ENCODE data around the gene VAV2. TPM values are rescaled to one million over a fixed set of nuclear protein-coding genes. Genes with fewer than 3 reads are reported as not detected.

VAV2 gene
- polyA plus RNA-seq, 4 donors = 26.7 to 45.7 (median 36.2) TPM

DNA sequence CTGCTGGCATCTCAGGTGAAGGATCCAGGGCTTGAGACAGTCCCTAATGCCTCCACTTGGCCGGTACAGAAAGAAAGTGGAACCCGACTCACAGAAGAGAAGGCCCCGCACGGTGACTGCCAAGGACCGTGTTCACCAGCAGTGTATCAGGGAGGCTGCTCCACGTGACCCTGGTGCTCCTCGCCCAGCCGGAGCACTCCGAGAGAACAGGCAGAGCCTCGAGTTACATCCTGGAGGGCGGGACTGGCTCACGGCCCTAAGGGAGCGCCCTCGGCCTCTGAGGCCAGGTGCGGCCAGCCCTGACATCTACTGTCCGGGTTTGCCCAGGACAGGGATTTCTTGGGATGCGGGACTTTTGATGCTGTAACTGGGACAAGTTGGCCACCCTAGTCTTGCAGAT is 149.9 kb downstream of the VAV2 start:
- DNase-seq = peak; percentile 67 to 75
- Histone ChIP-seq H3K4me1 (ENCODE audit: control insufficient read depth in 3 of 3, insufficient read depth in 2 of 3, low read depth in 1 of 3, low read length in 2 of 3) (peaks cover 0 to 45% (median 0%) of the 10 kb centered on the region in 3 donors), H3K27me3 (ENCODE audit: control insufficient read depth in 3 of 3, insufficient read depth in 3 of 3, low read length in 3 of 3) (no peaks in the 10 kb centered on the region), H3K27ac (ENCODE audit: low read depth in 1 of 3, low read length in 2 of 3) (peak overlapping the region in 1 of 3 donors; percentile 28), H3K4me3 (ENCODE audit: low read depth in 1 of 3, low read length in 3 of 3) (no peak overlapping the region), H3K36me3 (ENCODE audit: control insufficient read depth in 3 of 3, insufficient read depth in 2 of 3, low read depth in 1 of 3, low read length in 3 of 3) (peaks cover 0 to 57% (median 0%) of the 10 kb centered on the region in 3 donors), H3K9me3 (ENCODE audit: control insufficient read depth in 2 of 2, insufficient read depth in 1 of 2, low read depth in 1 of 2, low read length in 1 of 2) (no peaks in the 10 kb centered on the region)
- FAIRE-seq = no peak
- WGBS, 3 donors = 40 to 62% (median 41%) methylated on average over 16 to 17 of the region's 17 CpGs

DNA sequence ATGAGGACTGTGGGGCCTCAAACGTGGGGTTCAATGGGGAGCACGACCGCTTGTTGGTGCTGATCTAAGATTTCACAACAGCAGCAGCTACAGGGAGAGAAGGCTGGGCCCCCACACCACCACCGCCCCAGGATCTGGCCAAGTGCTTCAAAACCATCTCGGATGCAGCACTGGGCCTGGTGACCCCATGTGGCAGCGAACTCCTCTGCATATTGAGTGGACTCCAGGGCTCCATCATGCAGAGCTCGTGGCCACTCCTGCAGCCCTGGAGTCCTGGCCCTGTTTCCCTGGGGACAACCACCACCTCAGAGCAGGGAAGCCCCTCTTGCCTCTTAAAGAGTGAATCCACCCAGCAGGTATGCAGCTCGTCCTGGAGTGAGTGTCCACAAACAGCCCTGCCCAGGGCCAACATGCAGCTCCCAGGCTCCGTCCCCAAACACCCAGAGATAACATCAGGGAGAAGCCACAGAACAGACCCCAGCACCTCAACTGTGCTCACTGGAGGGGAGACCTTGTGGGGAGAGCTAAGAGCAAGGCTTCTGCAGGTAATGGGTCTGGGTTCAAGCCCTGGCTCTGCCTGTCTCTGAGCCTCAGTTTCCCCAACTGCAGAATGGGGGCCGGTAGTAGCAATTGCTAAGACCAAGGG is 150.8 kb downstream of the VAV2 start:
- Histone ChIP-seq H3K4me3 (ENCODE audit: low read depth in 1 of 3, low read length in 3 of 3) (no peak overlapping the region), H3K9me3 (ENCODE audit: control insufficient read depth in 2 of 2, insufficient read depth in 1 of 2, low read depth in 1 of 2, low read length in 1 of 2) (no peaks in the 10 kb centered on the region), H3K27me3 (ENCODE audit: control insufficient read depth in 3 of 3, insufficient read depth in 3 of 3, low read length in 3 of 3) (no peaks in the 10 kb centered on the region), H3K36me3 (ENCODE audit: control insufficient read depth in 3 of 3, insufficient read depth in 2 of 3, low read depth in 1 of 3, low read length in 3 of 3) (peaks cover 0 to 57% (median 0%) of the 10 kb centered on the region in 3 donors), H3K27ac (ENCODE audit: low read depth in 1 of 3, low read length in 2 of 3) (no peak overlapping the region), H3K4me1 (ENCODE audit: control insufficient read depth in 3 of 3, insufficient read depth in 2 of 3, low read depth in 1 of 3, low read length in 2 of 3) (peaks cover 0 to 52% (median 0%) of the 10 kb centered on the region in 3 donors)
- 87 to 91% (median 90%) methylated on average over 10 of the region's 10 CpGs for WGBS, 3 donors
- FAIRE-seq (no peak), DNase-seq (no peak)

GRCh38 chr9:133839822-133840329 is 152.2 kb downstream of the VAV2 start:
- no peak overlapping the region for H3K4me3 ChIP-seq (ENCODE audit: low read depth in 1 of 3, low read length in 3 of 3)
- FAIRE-seq = no peak
- peaks cover 0 to 58% (median 0%) of the 10 kb centered on the region in 3 donors for H3K4me1 ChIP-seq (ENCODE audit: control insufficient read depth in 3 of 3, insufficient read depth in 2 of 3, low read depth in 1 of 3, low read length in 2 of 3)
- peaks cover 0 to 58% (median 0%) of the 10 kb centered on the region in 3 donors for H3K36me3 ChIP-seq (ENCODE audit: control insufficient read depth in 3 of 3, insufficient read depth in 2 of 3, low read depth in 1 of 3, low read length in 3 of 3)
- H3K27me3 ChIP-seq (ENCODE audit: control insufficient read depth in 3 of 3, insufficient read depth in 3 of 3, low read length in 3 of 3) = no peaks in the 10 kb centered on the region
- no peaks in the 10 kb centered on the region for H3K9me3 ChIP-seq (ENCODE audit: control insufficient read depth in 2 of 2, insufficient read depth in 1 of 2, low read depth in 1 of 2, low read length in 1 of 2)
- 48 to 82% (median 75%) methylated on average over 15 of the region's 15 CpGs for WGBS, 3 donors
- peak overlapping the region in 2 of 3 donors; percentile 43 to 45 for H3K27ac ChIP-seq (ENCODE audit: low read depth in 1 of 3, low read length in 2 of 3)
- peak in 1 of 2 donors; percentile 79 for DNase-seq

DNA sequence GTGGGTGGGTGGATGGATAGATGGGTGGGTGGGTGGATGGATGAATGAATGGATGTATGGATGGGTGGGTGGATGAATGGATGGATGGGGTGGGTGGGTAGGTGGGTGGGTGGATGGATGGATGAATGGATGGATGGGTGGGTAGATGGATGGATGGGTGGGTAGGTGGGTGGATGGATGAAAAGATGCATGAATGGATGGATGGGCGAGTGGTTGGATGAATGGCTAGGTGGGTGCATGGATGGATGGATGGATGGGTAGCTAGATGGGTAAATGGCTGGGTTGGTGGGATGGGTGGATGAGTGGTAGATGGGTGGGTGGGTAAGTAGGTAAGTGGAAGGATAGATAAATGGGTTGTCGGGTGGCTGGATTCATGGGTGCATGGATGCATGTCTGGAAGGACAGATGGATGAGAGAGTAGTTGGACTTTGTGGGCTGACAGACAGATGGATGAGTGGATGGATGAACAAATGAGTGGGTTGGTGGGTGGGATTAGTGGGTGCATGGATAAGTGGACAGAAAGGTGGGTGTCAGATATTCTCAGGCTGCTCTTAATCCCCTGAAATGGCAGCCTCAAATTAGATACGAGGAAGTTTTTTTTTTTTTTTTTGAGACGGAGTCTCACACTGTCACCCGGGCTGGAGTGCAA is 153.1 kb downstream of the VAV2 start:
- Histone ChIP-seq H3K4me3 (ENCODE audit: low read depth in 1 of 3, low read length in 3 of 3) (no peak overlapping the region), H3K9me3 (ENCODE audit: control insufficient read depth in 2 of 2, insufficient read depth in 1 of 2, low read depth in 1 of 2, low read length in 1 of 2) (no peaks in the 10 kb centered on the region), H3K36me3 (ENCODE audit: control insufficient read depth in 3 of 3, insufficient read depth in 2 of 3, low read depth in 1 of 3, low read length in 3 of 3) (peaks cover 0 to 58% (median 0%) of the 10 kb centered on the region in 3 donors), H3K27ac (ENCODE audit: low read depth in 1 of 3, low read length in 2 of 3) (peak overlapping the region in 1 of 3 donors; percentile 25), H3K4me1 (ENCODE audit: control insufficient read depth in 3 of 3, insufficient read depth in 2 of 3, low read depth in 1 of 3, low read length in 2 of 3) (peaks cover 0 to 50% (median 0%) of the 10 kb centered on the region in 3 donors), H3K27me3 (ENCODE audit: control insufficient read depth in 3 of 3, insufficient read depth in 3 of 3, low read length in 3 of 3) (no peaks in the 10 kb centered on the region)
- FAIRE-seq (no peak), DNase-seq (no peak)
- 94 to 98% (median 96%) methylated on average over 4 to 5 of the region's 5 CpGs for WGBS, 3 donors

DNA sequence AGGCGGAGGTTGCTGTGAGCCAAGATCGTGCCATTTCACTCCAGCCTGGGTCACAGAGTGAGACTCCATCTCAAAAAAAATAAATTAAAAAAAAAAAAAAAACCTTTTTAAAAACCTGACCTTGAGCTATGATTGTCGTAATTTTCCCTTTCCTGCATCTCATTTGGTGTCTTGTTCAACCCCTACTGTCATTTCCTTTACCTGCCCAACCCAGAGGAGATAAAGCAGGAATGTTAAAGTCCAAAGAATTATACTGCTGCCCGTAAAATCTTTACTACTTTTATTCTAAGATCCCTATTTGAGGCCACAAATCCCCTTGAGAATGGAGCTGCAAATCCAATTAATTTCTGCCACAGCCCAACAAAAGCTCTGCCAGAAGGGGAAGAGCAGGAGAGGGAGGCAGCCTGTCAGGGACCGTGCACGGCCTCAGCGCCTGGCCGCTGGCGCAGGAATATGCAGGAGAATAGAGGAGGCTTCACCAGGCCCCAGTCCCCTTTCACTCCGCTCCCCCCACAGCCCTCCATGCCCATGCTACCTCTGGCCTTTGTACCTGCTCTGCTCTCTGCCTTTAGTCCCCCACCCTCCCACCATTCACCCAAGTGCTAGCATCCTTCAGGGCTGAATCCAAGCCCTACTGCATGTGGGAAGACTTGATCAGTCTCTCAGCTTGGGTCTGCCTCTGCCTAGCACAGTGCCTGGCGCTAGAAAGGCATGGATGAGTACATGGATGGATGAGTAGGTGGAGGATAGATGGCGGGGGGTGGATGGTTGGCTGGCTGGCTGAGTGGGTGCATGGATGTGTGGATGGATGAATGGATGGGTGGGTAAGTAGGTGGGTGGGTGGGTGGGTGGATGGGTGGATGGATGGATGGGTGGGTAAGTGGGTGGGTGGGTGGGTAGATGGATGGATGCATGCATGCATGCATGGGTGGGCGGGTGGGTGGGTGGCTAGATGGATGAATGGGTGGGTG is 154.2 kb downstream of the VAV2 start:
- FAIRE-seq = no peak
- peak; percentile 66 to 79 for DNase-seq
- Histone ChIP-seq H3K36me3 (ENCODE audit: control insufficient read depth in 3 of 3, insufficient read depth in 2 of 3, low read depth in 1 of 3, low read length in 3 of 3) (peaks cover 0 to 58% (median 6%) of the 10 kb centered on the region in 3 donors), H3K4me3 (ENCODE audit: low read depth in 1 of 3, low read length in 3 of 3) (no peak overlapping the region), H3K27ac (ENCODE audit: low read depth in 1 of 3, low read length in 2 of 3) (peak overlapping the region in 2 of 3 donors; percentile 4 to 82), H3K4me1 (ENCODE audit: control insufficient read depth in 3 of 3, insufficient read depth in 2 of 3, low read depth in 1 of 3, low read length in 2 of 3) (peaks cover 0 to 50% (median 0%) of the 10 kb centered on the region in 3 donors), H3K9me3 (ENCODE audit: control insufficient read depth in 2 of 2, insufficient read depth in 1 of 2, low read depth in 1 of 2, low read length in 1 of 2) (no peaks in the 10 kb centered on the region), H3K27me3 (ENCODE audit: control insufficient read depth in 3 of 3, insufficient read depth in 3 of 3, low read length in 3 of 3) (no peaks in the 10 kb centered on the region)
- 60 to 68% (median 67%) methylated on average over 13 of the region's 13 CpGs for WGBS, 3 donors

DNA sequence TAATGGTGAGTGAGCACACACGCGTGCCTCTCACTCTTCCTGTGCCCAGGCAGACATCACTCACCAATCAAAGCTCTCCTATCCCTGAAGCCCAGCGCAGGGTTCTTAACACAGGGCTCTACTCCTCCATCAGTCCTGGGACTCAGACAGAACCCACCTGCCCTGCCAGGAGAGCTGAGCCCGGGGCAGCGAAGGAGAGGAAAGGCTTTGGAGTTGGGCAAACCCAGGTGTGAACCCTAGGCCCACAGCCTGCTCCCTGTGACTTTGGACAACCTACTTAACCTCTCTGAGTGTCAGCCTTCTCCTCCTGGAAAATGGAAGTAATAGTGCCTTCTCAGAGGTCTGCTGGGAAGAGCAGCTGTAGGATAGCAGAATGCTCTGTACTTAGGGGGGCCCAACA is 155.3 kb downstream of the VAV2 start:
- H3K4me1 ChIP-seq (ENCODE audit: control insufficient read depth in 3 of 3, insufficient read depth in 2 of 3, low read depth in 1 of 3, low read length in 2 of 3) = peaks cover 0 to 43% (median 0%) of the 10 kb centered on the region in 3 donors
- H3K9me3 ChIP-seq (ENCODE audit: control insufficient read depth in 2 of 2, insufficient read depth in 1 of 2, low read depth in 1 of 2, low read length in 1 of 2) = no peaks in the 10 kb centered on the region
- 88 to 96% (median 95%) methylated on average over 5 of the region's 5 CpGs for WGBS, 3 donors
- peak overlapping the region in 1 of 3 donors; percentile 82 for H3K27ac ChIP-seq (ENCODE audit: low read depth in 1 of 3, low read length in 2 of 3)
- FAIRE-seq (no peak), DNase-seq (no peak)
- no peak overlapping the region for H3K4me3 ChIP-seq (ENCODE audit: low read depth in 1 of 3, low read length in 3 of 3)
- no peaks in the 10 kb centered on the region for H3K27me3 ChIP-seq (ENCODE audit: control insufficient read depth in 3 of 3, insufficient read depth in 3 of 3, low read length in 3 of 3)
- peaks cover 0 to 60% (median 9%) of the 10 kb centered on the region in 3 donors for H3K36me3 ChIP-seq (ENCODE audit: control insufficient read depth in 3 of 3, insufficient read depth in 2 of 3, low read depth in 1 of 3, low read length in 3 of 3)

- Histone ChIP-seq H3K27ac (ENCODE audit: low read depth in 1 of 3, low read length in 2 of 3) (no peak overlapping the region), H3K36me3 (ENCODE audit: control insufficient read depth in 3 of 3, insufficient read depth in 2 of 3, low read depth in 1 of 3, low read length in 3 of 3) (peaks cover 0 to 61% (median 9%) of the 10 kb centered on the region in 3 donors), H3K4me3 (ENCODE audit: low read depth in 1 of 3, low read length in 3 of 3) (no peak overlapping the region), H3K9me3 (ENCODE audit: control insufficient read depth in 2 of 2, insufficient read depth in 1 of 2, low read depth in 1 of 2, low read length in 1 of 2) (no peaks in the 10 kb centered on the region), H3K4me1 (ENCODE audit: control insufficient read depth in 3 of 3, insufficient read depth in 2 of 3, low read depth in 1 of 3, low read length in 2 of 3) (peaks cover 0 to 42% (median 0%) of the 10 kb centered on the region in 3 donors), H3K27me3 (ENCODE audit: control insufficient read depth in 3 of 3, insufficient read depth in 3 of 3, low read length in 3 of 3) (no peaks in the 10 kb centered on the region)
- FAIRE-seq (no peak), DNase-seq (no peak)
- whole genome bisulfite sequencing, 3 donors = 90 to 93% (median 93%) methylated on average over 17 of the region's 17 CpGs
Observed at GRCh38 chr9:133836001-133836758, 155.9 kb downstream of the VAV2 start.

Measured in small intestine (tissue), 7 donors.